Tibial artery (tissue), 4 donors: ENCODE measurements around the gene MTX2.

Experiments used
- DNase-seq, 2 donors: peaks; one replicate each; pipeline ENCODE4 v3.0.0-alpha.2; 2019
- H3K27ac ChIP-seq, 2 donors: fragments of 200-600 bp; sonication (generic) in 1 of 2; 1 replicate in 1 of 2; 2 replicates in 1 of 2; pipeline ENCODE4 v1.5.1; 2018 to 2019; ENCODE audit warnings: mild to moderate bottlenecking in 1 of 2
- H3K27me3 ChIP-seq, 2 donors: fragments of 200-600 bp; sonication (generic) in 1 of 2; one replicate each; pipeline versions ENCODE4 v1.5.1 to v1.6.0; 2016 to 2019
- H3K36me3 ChIP-seq, 3 donors: fragments of 200-600 bp; sonication (generic) in 2 of 3; one replicate each; pipeline ENCODE4 v1.5.1; 2016 to 2019; ENCODE audit warnings: mild to moderate bottlenecking in 2 of 3
- H3K4me1 ChIP-seq, 4 donors: fragments of 200-600 bp; sonication (generic) in 2 of 4; 1 replicate in 3 of 4; 2 replicates in 1 of 4; pipeline ENCODE4 v1.5.1; 2016 to 2019
- H3K4me3 ChIP-seq, 2 donors: fragments of 200-600 bp; sonication (generic) in 1 of 2; 1 replicate in 1 of 2; 2 replicates in 1 of 2; pipeline ENCODE4 v1.5.1; 2018 to 2019; ENCODE audit warnings: mild to moderate bottlenecking in 2 of 2
- H3K9me3 ChIP-seq, 3 donors: fragments of 200-600 bp; sonication (generic) in 1 of 3; one replicate each; pipeline ENCODE4 v1.5.1; 2016 to 2019
- CTCF ChIP-seq, 2 experiments: fragments of 200-600 bp in 1 of 2; fragments of 450-650 bp in 1 of 2; IDR thresholded peaks; one replicate each; pipeline ENCODE4 v1.5.1; 2017 to 2019; ENCODE audit warnings: antibody characterized with exemption in 2 of 2, mild to moderate bottlenecking in 1 of 2, moderate library complexity in 1 of 2
- intact Hi-C: fragments of 100-400 bp; cut with DNase I; formaldehyde crosslinking; loops from one replicate; pipeline ENCODE4 v1.15.0; 2023; ENCODE audit warnings: low total_unique reads

MTX2 gene

DNA sequence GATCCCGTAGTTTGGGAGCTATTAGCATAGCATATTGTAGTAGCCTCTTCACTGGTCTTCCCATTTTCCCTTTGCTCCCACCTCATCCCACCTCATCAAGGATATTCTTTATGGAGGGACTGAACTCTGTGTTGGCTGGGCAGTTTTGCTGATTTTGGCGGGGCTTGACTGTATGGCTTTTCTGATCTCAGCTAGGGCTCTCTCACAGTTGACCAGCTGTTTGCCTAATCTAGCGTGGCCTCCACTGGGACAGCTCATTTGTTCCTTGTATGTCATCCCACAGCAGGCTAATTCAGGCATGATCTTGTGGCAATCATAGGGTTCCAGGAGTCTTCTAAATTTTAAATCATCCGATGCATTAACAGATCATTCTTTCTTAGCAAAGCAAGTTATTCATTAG, 30.2 kb upstream of the MTX2 start:
- Histone ChIP-seq H3K9me3 (no peaks in the 10 kb centered on the region), H3K36me3 (no peaks in the 10 kb centered on the region), H3K4me1 (no peaks in the 10 kb centered on the region), H3K27me3 (no peaks in the 10 kb centered on the region), H3K4me3 (no peak overlapping the region), H3K27ac (no peak overlapping the region)
- no peak for DNase-seq
- no peak for TF ChIP-seq CTCF (IDR thresholded peaks at IDR 0.05)
- intact Hi-C loops = no loop called here

DNA sequence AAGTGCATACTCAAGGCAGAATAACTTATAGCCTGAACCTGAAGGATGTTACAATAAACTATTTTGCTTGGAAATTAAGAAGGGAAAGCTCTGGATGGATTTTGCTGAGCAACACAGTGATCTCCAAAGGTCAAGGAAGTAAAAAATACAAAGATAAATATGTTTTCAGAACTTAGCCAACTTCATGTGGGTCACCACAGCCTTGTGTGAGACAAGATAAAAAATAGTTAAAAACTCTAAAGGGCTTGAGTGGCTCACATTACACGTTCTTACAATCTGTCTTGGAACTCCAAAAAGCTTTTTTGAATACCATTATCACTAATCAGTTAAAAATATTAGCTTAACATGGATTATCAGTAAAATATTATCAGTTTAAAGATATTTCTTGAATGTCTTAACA, 28.9 kb upstream of the MTX2 start:
- no peak for TF ChIP-seq CTCF (IDR thresholded peaks at IDR 0.05)
- intact Hi-C loops = no loop called here
- Histone ChIP-seq H3K4me1 (no peaks in the 10 kb centered on the region), H3K36me3 (no peaks in the 10 kb centered on the region), H3K27me3 (no peaks in the 10 kb centered on the region), H3K9me3 (no peaks in the 10 kb centered on the region), H3K4me3 (no peak overlapping the region), H3K27ac (no peak overlapping the region)
- DNase-seq = no peak

GRCh38 chr2:176242276-176242675, 27.0 kb upstream of the MTX2 start:
- no peaks in the 10 kb centered on the region for H3K27me3 ChIP-seq
- no peaks in the 10 kb centered on the region for H3K9me3 ChIP-seq
- TF ChIP-seq CTCF (IDR thresholded peaks at IDR 0.05) = no peak
- H3K36me3 ChIP-seq = no peaks in the 10 kb centered on the region
- H3K4me3 ChIP-seq = no peak overlapping the region
- H3K4me1 ChIP-seq = no peaks in the 10 kb centered on the region
- H3K27ac ChIP-seq = no peak overlapping the region
- no peak for DNase-seq
- intact Hi-C loops = no loop called here

DNA sequence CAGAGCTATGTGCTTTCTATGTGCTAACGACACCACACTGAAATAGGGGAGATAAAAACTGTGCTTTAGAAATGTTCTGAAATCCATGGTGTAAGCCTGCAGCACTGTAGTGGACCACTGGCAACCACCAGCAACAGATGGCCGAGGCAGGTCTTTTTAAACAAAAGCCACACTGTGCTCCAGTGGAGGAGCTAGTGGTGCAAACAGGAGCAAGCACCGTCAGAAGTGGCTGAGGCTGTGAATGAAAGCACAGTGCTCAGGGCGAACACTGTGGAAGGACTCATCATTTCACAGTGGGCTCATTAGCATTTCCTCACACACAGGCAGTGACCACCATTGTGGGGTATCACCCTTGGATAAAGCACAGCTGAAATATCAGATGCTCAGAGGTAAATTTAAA, 22.9 kb upstream of the MTX2 start:
- DNase-seq = no peak
- H3K4me3 ChIP-seq = no peak overlapping the region
- no peak for TF ChIP-seq CTCF (IDR thresholded peaks at IDR 0.05)

DNA sequence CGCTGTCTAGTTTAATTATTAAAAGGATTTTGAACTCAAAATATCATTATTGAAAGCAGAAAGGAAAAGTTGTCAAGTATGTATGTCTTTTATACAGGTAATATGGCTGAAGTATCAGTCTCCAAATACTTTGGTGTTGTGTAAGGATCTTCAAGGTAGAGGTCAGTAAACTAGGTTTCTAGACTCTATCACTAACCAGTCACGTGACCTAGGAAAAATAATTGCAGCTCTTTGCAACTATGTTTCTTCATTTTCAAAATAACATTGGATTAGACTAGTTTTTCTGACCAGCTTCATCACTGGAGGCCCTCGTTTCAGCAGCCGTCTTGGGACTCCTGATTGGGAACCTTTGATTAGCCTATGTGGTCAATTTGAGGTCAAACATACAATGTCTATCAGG, 21.4 kb upstream of the MTX2 start:
- no peak for TF ChIP-seq CTCF (IDR thresholded peaks at IDR 0.05)
- no peak overlapping the region for H3K27ac ChIP-seq
- H3K4me1 ChIP-seq = no peaks in the 10 kb centered on the region
- no peaks in the 10 kb centered on the region for H3K36me3 ChIP-seq
- no peaks in the 10 kb centered on the region for H3K27me3 ChIP-seq
- H3K4me3 ChIP-seq = no peak overlapping the region
- no peak for DNase-seq
- intact Hi-C loops = no loop called here
- peaks cover 0 to 16% (median 6%) of the 10 kb centered on the region in 3 donors for H3K9me3 ChIP-seq

More for the DNA sequence above, 22.9 kb upstream of the MTX2 start:
- Histone ChIP-seq H3K9me3 (peaks cover 0 to 16% (median 6%) of the 10 kb centered on the region in 3 donors), H3K27me3 (no peaks in the 10 kb centered on the region), H3K27ac (no peak overlapping the region), H3K4me1 (no peaks in the 10 kb centered on the region), H3K36me3 (no peaks in the 10 kb centered on the region)
- intact Hi-C loops = no loop called here

DNA sequence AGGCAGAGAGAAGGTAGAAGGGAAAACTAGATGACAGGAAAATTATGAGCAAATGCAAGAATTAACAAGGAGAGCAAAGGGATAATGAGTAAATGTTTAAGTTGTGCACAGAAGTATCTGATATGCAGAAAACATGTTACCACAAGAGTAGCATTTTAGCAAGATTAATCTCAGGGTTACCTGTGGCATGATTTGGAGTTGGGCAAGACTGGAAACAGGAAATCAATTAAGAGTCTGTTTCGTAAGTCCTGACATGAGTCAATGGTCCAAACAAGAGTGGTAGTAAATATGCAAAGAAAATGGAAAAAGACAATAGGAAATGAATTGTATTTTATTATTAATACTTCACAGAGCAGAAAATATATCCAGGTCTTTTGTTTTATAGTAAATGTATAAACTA, 17.3 kb upstream of the MTX2 start:
- H3K4me1 ChIP-seq = no peaks in the 10 kb centered on the region
- intact Hi-C loops = loop anchor here (10.0 kb wide), 1 partner anchor 97 kb away; the partner anchor contains the start of genes HOXD3 and HOXD4
- no peak for DNase-seq
- H3K27me3 ChIP-seq = no peaks in the 10 kb centered on the region
- H3K27ac ChIP-seq = no peak overlapping the region
- no peak for TF ChIP-seq CTCF (IDR thresholded peaks at IDR 0.05)
- H3K36me3 ChIP-seq = no peaks in the 10 kb centered on the region
- no peak overlapping the region for H3K4me3 ChIP-seq
- peaks cover 0 to 16% (median 9%) of the 10 kb centered on the region in 3 donors for H3K9me3 ChIP-seq
